HepG2 (cell line): ENCODE results near the gene DMAC2L. TPM values are rescaled to one million over a fixed set of nuclear protein-coding genes. Genes with fewer than 3 reads are reported as not detected.

ENCODE experiments used
- FOSL1 ChIP-seq: sonication (generic); formaldehyde crosslinking; IDR thresholded peaks from 2 replicates; pipeline ENCODE4 v1.9.0; 2021; ENCODE audit warnings: missing genetic modification reagents, borderline replicate concordance
- GMEB2 ChIP-seq: IDR thresholded peaks from 2 replicates; pipeline ENCODE4 v1.6.1; 2016; ENCODE audit warnings: missing biosample characterization, missing genetic modification reagents, low read depth
- HOXA7 ChIP-seq: sonication (generic); formaldehyde crosslinking; IDR thresholded peaks from 2 replicates; pipeline ENCODE4 v1.8.1; 2022; ENCODE audit warnings: mild to moderate bottlenecking, missing genetic modification reagents, moderate library complexity
- MLXIP ChIP-seq: sonication (generic); formaldehyde crosslinking; IDR thresholded peaks from 2 replicates; pipeline ENCODE4 v1.9.0; 2021; ENCODE audit warnings: missing genetic modification reagents, borderline replicate concordance
- SMAD1 ChIP-seq: sonication (generic); formaldehyde crosslinking; IDR thresholded peaks from 2 replicates; pipeline ENCODE4 v1.4.0; 2020; ENCODE audit warnings: missing genetic modification reagents, low read depth, mild to moderate bottlenecking, borderline replicate concordance
- XBP1 ChIP-seq: sonication (generic); formaldehyde crosslinking; IDR thresholded peaks from 2 replicates; pipeline ENCODE4 v1.5.0; 2020; ENCODE audit warnings: missing genetic modification reagents
- ZBED4 ChIP-seq: sonication (generic); formaldehyde crosslinking; IDR thresholded peaks from 2 replicates; pipeline ENCODE4 v1.4.0; 2020; ENCODE audit warnings: missing genetic modification reagents, borderline replicate concordance
- ZBTB2 ChIP-seq: sonication (generic); formaldehyde crosslinking; IDR thresholded peaks from 2 replicates; pipeline ENCODE4 v1.8.0; 2022; ENCODE audit warnings: low read depth, missing genetic modification reagents
- ZKSCAN1 ChIP-seq: fragments of 150-350 bp; IDR thresholded peaks from 2 replicates; pipeline ENCODE4 v1.6.1; 2014; ENCODE audit warnings: low read length
- ZNF234 ChIP-seq: sonication (generic); formaldehyde crosslinking; conservative IDR thresholded peaks from 2 replicates; pipeline ENCODE4 v1.5.1; 2020; ENCODE audit warnings: mild to moderate bottlenecking, missing genetic modification reagents
- ZNF333 ChIP-seq: sonication (generic); formaldehyde crosslinking; IDR thresholded peaks from 2 replicates; pipeline ENCODE4 v1.4.0; 2020; ENCODE audit warnings: mild to moderate bottlenecking, missing genetic modification reagents, borderline replicate concordance
- ZNF530 ChIP-seq: sonication (generic); formaldehyde crosslinking; IDR thresholded peaks from 2 replicates; pipeline ENCODE4 v1.5.0; 2020; ENCODE audit warnings: low read depth, mild to moderate bottlenecking, missing genetic modification reagents
- ZNF570 ChIP-seq: sonication (generic); formaldehyde crosslinking; IDR thresholded peaks from 2 replicates; pipeline ENCODE4 v1.4.0; 2020; ENCODE audit warnings: mild to moderate bottlenecking, missing genetic modification reagents, borderline replicate concordance
- ZNF589 ChIP-seq: sonication (generic); formaldehyde crosslinking; conservative IDR thresholded peaks from 2 replicates; pipeline ENCODE4 v1.8.0; 2022; ENCODE audit warnings: mild to moderate bottlenecking, moderate library complexity, missing genetic modification reagents
- ZNF792 ChIP-seq: IDR thresholded peaks from 2 replicates; pipeline ENCODE4 v1.6.1; 2016
- polyA plus RNA-seq, 8 experiments: library from polyadenylated mRNA; depleted of rRNA in 3 of 8; stranded (reverse) in 7 of 8; unstranded in 1 of 8; fragments of >200 nt; fragmentation: Illumina TruSeq in 4 of 8; extraction: Trizol in 4 of 8; gene quantifications; 2 replicates each; pipeline versions ENCODE4 v1.2.1 to v1.2.3, GENCODE V29; 2011 to 2016; ENCODE audit warnings: low read depth in 4 of 8, missing spikeins in 1 of 8, mixed read lengths in 1 of 8; ENCODE audit not compliant: insufficient read depth in 1 of 8
- total RNA-seq, 5 experiments: library from RNA; depleted of rRNA; stranded (reverse); fragments of >200 nt; fragmentation: Illumina TruSeq; extraction: Trizol; gene quantifications; 2 replicates each; pipeline ENCODE4 v1.2.3, GENCODE V29; 2016; ENCODE audit warnings: low read depth in 1 of 5

Gene DMAC2L
- total and polyA plus RNA-seq, 2 of the 13 experiments (the other 11 are each of a cell fraction or from before 2014, with no cell fraction given): 19.4 to 23.2 TPM

GRCh38 chr14:50311972-50312733, at the start of gene DMAC2L, which contains the start of gene L2HGDH (continued):
- no peak for TF ChIP-seq FOSL1
- TF ChIP-seq ZNF792 (CRISPR knock-in tag): peak; percentile 65; the same call in 1 of the 2 replicates
- peak; percentile 38; the same call in 1 of the 2 replicates for TF ChIP-seq SMAD1 (CRISPR knock-in tag)
- TF ChIP-seq ZNF530 (CRISPR knock-in tag): no peak
- TF ChIP-seq ZBTB2: no peak
- 0 out of 2 replicates have a peak, but pooled peaks have one; percentile 73 for TF ChIP-seq ZNF589
- TF ChIP-seq ZBED4: no peak
- TF ChIP-seq ZNF234 (CRISPR knock-in tag): 0 out of 2 replicates have a peak, but pooled peaks have one; percentile 61
- no peak for TF ChIP-seq ZKSCAN1
- TF ChIP-seq ZNF333: no peak; the same call in 1 of the 2 replicates
- no peak for TF ChIP-seq HOXA7 (CRISPR knock-in tag)
- peak; percentile 36; the same call in 1 of the 2 replicates for TF ChIP-seq ZNF570 (CRISPR knock-in tag)
- TF ChIP-seq MLXIP: no peak
- TF ChIP-seq GMEB2 (CRISPR knock-in tag): peak; percentile 80
- no peak for TF ChIP-seq XBP1 (CRISPR knock-in tag)
